HG03039 (cell line): ENCODE data around the gene RGN.
"Not testable (repeated sequence)": the region's sequence is repeated elsewhere in the genome, so short reads cannot be mapped to it uniquely, and the experiment has no call there.

ENCODE experiments used
- ATAC-seq: cut with Tn5 transposase; IDR thresholded peaks from one replicate; pipeline ENCODE4 v1.9.1; 2021; ENCODE audit warnings: mild to moderate bottlenecking, moderate library complexity; ENCODE audit not compliant: unreplicated experiment

RGN gene

DNA sequence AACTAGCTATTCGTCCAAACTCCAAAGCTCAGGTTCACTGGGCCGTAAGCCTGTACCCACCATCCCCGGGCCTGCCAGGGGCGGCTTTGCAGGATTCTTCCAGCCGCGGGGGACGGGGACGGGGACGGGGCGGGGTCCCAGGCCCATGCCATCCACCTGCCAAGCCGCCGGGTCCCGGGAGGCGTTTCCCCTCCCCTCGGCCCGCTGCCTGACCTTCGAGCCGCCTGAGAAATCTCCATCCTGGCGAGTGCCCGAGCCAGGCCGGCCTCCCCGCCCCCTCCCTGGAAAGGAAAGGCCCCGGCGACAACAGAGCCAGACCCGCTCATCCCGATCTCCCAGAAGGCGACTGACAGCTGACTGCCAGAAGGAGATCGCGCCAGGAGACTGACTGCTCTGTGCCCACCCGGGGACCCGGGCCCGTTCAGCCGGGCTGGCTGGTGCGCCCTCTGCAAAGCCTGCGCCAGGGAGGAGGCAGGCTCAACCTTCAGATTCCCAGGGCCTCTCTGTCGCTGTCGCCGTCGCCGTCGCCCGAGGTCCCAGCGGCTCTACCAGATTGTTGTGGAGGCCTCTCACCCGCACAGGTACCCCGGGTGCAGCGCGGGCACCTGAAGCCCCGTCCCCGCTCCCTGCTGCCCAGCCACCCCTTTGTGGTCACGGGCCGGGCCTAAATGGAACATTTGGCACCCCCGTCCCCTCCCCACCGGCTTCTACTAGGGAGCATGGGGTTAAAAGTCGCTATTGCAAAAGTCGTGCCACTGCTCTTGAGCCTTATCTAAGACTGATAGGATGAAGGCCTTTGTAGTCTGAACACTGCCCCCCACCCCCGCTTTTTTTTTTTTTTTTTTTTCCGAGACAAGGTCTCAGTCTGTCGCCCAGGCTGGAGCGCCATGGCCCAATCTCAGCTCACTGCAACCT is at the start of gene RGN:
RGN (plus strand) TSS at position 315 of the 915 bp plus-strand sequence. CDS start 2,702 bp downstream, outside the sequence.
- ATAC-seq, result no peak

DNA sequence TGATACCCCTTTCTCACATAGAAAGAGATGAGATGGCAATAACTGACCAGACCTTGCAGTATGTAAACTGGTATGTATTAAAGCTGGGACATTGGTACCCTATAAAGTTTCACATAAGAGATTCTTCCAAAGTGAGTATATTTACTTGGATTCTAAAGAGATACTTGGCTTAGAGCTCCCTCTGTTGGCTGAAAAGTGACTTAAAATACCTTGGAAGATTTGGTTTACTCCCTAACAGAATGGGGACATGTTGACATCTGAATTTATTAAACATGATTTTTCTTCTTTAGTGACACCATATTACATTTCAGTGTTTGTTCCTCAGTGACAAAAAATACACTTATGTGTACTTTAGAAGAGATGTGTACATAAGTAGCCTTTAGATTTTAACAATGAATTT is 47.9 kb upstream of the RGN start:
- ATAC-seq, result no peak

DNA sequence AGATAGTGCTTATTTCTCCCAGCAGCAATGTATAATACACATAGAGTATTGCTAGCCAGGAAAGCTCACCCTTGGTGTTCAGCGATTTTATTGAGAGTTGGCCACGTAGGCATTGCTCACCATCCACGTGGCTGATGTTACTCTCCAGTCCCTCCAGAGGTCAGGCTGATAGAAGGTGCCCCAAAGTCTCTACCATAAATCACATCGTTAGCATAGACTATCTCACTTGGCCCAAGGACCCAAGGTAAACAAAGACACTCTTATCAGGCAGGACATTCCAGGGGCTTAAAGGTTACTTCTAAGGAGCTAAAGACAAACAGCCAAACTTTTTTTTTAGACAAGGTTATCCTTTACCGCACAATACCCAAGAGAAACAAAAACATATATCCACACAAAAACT is 30.3 kb upstream of the RGN start:
- ATAC-seq, result no peak

DNA sequence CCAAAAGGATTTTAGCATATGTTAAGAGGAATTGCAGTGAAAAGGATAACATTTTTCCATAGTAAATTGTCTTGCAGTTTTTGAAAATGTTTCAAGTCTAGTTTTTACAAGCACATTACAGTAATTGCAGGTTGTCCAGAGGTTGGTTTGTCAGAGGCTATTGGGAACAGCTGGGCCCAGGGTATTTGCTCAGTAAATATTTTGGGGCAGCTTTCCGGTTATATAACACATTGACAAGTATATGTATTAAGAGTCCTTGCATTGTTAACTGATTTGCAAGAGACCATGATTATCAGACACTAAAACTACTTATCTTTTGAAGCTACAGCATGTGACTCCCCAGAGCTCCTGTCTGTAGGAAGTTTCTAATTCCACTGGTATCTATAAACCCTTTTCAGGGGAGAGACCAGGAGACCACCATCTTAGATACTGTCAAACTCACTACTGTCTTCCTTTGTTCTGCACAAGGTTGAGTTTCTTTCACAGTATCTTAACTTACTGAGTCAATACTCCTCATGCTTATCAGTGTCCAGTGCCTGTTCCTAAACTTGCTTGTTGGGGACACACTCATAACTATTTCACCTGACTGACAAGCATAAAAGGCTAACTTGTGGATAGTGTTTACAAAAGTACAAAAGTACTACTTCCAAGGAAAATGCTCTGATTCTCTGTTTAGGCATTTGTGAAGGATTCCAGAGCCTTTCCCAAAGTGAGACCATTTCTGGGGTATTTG is 18.9 kb upstream of the RGN start:
- ATAC-seq, result no peak

DNA sequence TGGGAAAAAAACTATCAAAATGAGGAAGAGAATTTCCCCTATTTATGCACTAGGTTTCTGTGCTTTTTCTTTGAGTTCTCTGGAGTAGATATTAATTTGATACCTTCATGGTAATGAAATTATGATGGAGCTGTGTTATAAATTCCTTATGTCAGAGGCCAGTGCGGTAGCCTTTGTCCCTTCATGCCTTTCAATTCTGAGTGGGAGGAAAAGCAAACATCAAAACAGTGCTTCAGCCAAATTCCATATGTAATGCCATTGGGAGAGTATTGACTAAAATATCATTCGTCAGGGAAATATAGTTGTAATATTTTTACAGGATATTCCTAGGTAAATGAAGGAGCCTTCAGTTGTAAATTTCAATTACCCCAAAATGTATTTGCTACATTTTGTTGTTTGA is 17.5 kb upstream of the RGN start:
- no peak for ATAC-seq

DNA sequence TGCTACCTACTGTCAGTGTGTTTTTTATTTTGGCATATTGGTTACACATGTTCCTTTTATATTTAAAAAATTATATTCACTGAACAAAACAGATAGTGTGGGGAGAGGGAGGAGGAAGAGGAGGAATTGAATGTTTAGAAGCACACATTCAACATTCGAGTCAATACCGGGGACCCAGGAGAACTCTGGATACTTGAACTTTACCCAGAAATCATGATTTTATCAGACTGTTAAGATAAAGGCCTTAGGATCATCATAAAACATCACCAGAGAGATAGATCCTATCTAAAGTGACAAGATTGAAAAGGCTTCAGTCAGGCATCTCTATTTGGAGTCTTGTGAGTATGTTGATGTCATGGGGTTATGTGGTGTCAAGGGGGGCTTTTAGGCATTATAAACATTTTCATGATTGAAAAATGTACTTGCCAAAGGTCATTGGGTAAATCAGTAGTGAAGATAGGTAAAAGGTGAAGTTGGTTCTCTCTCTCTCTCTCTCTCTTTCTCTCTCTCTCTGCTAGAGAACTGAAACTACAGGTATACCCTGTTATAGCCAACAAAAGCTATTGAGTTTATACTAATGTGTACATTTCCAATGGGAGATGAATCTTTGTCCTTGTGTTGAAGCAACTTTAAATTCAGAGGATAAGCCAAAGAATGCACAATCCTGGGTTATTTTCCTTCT is 16.9 kb upstream of the RGN start:
- no peak for ATAC-seq

DNA sequence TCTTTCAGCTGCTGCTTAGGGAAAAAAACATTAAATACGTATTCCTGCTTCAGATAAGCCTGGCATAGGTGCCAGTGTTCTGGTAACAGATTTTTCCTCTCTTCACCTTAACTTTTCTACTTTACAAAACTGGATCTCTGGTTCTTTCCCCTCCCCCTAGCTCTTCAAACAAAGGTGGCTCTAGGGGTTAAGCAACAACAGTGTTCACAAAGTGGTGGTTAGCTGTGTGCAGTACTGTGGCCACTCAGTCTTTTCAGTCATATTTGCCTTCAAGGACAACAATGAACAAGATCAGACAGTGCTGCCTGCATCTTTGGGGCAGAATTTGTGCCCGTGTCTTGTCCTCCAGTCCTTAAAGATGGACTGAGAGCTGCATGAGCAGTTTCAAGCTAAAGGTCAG is 15.1 kb upstream of the RGN start:
- ATAC-seq, result no peak

DNA sequence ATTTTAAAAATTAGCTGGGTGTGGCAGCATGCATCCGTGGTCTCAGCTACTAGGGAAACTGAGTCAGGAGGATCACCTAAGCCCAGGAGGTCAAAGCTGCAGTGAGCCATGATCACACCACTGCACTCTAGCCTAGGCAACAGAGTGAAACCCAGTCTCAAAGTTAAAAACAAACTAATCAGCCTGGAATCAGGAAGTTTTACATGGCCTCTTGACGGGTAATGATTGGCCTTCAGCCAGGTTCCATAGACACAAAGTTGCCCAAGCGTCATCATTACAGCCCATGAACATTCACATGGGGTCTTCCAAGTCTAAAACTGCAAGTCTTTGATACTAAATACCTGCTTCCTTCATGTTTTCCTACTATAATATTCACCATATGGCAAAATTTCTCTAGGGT is 10.0 kb upstream of the RGN start:
- no peak for ATAC-seq

DNA sequence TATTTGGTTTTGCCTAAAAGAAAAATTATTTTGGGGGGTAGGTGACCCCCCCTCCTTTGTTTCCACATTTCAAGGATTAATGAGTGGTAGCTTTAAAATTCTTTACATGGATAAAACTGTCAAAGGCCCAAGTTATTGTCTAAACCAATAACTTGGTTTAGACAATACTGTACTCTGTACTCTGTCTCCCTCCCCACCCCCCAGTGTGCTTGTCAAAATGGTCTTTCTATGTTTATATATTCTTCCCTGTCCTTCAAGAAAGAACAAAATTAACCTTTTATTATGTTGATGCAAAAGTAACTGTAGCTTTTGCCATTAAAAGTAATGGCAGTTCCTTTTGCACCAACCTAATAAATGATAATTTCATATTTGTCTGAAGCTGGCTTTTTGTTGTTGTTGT is 9.5 kb upstream of the RGN start:
- no peak for ATAC-seq

DNA sequence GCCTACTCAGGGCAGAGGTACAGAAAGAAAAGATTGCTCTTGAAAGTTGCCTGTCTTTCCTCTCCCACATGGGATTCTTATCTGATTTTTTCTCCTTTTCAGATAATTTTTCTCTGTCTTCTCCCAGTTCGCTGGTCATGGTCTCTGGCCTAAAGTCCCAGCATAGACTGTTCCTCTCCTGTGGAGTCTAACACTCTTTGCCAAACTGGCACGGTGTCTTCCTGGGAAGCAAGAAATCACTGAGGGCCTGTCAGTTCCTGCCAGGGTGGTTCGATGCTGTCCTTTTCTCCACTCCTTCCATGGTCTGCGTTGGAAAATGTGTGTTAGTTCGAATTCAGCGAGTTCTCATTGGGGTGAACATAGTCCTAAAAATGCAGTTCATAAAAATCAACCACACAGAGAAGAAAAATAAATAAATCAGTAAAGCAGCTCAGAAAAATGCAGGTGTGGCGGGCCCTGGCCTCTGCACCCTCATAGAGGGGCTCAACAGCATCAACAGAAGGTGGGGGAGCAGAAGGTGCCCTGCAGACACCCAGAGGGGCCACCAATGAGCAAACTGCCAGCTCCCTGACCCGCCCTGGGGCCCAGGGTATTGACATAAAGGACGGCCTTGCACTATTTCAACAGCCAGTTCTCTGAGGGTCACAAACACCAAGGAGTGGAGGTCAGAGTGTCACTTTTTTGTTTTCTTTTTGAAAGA is 2.1 kb downstream of the RGN start:
- ATAC-seq, result no peak

DNA sequence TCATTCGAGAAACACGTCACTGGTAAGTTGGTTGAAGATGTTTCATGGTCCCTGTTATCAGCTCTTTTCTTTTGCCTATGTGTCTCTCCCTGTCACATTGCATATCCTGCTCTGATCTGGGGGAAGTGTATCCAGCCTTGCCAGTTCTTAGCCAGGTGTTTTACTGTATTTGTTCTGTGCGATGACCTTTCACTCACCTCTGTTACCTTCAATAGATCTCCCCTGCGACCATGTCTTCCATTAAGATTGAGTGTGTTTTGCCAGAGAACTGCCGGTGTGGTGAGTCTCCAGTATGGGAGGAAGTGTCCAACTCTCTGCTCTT is 2.6 kb downstream of the RGN start:
- ATAC-seq, result no peak

DNA sequence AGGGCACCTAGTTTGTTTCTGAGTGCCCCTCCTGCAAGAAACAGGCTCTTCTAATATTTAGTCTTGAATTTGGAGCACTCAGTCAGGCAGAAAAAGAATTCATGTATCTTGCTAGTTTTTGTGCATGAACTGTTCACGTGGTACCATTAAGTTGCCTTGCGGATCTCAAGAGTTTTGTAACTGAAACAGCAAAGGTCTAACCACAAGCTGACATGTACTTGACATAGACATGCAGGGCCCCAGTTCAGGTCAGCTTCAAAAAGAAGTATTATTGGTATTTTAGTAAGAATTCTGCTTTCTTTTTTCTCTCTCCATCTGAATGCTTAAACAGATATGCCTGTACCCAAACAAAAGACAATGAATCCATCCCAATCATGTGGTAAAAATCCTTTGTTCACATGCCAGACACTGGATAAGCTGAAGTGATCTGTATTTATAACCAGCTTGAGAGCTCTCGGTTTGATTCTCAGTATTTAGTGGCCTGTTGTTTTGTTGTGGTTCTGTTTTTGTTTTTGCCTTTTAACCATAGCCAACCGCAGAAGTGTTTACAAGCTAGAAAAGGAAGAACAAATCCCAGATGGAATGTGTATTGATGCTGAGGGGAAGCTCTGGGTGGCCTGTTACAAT is 13.0 kb downstream of the RGN start:
- no peak for ATAC-seq

DNA sequence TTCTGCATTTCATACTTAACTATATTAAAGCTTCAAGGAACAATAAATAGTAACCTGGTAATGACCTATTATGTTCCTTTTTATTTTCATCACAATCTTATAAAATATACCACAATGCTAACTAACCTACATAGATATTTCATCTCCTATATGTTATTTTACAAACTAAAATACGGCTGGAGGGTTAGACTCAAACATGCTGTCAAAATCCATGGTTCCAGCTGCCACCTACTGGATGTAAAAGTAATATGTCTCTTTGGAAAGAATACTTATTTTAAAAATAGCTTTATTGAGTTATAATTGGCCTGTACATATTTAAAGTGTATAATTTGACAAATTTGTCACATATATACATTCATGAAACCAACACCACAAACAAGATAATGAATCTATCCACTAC is 15.0 kb downstream of the RGN start:
- ATAC-seq, result no peak

DNA sequence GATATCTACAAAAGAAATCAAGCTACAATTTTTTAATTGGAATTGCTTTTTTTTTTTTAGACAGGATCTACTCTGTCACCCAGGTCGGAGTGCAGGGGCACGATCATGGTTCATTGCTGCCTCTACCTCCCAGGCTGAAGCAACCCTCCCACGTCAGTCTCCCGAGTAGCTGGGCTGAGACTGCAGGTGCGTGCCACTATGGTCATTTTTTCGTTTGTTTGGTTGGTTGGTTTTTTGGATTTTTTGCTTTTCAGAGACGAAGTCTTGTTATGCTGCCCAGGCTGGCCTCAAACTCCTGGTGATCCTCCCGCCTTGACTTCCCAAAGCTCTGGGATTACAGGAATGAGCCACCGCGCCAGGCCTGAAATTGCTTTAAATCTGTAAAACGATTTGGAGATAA is 15.6 kb downstream of the RGN start:
- ATAC-seq, result no peak

DNA sequence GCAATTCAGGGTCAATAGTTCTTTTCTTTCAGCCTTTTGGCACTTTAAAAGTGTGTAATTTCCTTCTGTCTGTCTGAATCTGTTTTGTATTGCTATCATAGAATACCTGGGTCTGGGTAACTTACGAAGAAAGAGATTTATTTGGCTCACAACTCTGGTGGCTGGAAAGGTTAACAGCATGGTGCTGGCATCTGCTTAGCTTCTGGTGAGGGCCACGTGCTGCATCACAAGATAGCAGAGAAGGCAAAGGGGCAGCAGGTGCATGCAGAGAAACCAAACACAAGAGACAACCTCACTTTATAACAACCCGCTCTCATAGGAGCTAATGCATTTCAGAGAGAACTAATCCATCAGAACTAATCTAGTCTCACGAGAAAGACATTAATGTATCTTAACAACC is 18.8 kb downstream of the RGN start:
- no peak for ATAC-seq

DNA sequence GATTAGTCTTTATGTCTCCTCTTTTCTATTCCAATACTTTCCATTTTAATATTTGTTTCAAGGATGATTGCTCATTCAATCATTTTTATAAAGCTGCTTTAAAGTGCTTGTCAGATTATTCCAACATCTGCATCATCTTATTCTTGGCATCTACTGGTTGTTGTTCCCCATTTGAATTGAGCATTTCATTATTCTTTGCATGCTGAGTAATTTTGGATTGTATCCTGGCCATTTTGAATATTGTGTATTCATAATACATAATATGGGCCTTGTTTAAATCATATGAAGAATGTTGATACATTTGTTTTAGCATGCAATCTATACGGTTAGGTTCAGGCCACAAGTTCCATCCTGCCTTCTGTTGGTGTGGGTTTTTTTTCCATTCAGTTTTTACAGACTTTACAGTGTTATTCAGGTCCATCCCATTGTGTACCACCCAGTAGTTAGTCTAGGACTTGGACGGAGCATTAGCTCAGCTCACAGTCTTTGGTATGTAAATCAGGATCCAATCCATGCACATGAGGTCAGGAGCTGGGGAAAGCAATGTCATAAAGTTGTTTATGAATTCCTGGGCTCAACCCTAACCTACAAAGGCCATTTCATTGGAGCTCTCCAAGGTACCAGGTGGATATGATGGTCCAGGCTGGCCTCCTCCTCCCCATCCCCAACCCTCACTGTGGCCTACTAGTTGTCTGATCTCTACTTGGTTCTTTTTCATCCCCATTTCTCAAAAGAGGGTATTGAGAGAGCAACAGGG is 20.3 kb downstream of the RGN start:
- ATAC-seq, result no peak

DNA sequence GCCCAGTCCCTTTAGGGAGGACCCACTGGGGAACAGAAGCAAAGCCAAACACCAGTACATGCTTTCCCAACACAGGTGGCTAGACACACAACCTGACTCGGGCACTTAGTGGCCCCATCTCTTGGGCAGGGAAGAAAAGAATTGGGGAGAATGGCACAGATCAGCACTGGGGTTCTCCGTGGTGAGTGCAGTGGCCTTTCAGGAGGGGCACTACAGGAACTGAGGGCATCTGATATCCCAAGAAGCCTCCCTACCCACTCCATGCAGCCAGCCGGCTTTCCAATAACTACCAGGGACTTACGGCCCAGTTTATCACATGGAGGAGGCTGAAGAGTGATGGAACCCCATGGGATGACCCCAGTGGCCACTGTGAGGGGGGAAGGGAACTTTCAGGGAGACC is 23.0 kb downstream of the RGN start:
- ATAC-seq, result no peak

DNA sequence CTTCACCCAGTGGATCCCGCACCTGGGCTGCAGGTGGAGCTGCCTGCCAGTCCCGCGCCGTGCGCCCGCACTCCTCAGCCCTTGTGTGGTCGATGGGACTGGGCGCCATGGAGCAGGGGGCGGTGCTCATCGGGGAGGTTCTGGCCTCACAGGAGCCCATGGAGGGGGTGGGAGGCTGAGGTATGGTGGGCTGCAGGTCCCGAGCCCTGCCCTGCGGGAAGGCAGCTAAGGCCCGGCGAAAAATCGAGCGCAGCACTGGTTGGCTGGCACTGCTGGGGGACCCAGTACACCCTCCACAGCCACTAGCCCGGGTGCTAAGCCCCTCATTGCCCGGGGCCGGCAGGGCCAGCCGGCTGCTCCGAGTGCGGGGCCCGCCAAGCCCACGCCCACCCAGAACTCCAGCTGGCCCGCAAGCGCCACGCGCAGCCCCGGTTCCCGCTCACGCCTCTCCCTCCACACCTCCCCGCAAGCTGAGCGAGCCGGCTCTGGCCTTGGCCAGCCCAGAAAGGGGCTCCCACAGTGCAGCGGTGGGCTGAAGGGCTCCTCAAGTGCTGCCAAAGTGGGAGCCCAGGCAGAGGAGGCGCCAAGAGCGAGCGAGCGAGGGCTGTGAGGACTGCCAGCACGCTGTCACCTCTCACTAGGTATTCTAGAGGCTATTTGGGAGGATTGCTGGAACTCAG is 32.8 kb downstream of the RGN start:
- not testable (repeated sequence) for ATAC-seq

DNA sequence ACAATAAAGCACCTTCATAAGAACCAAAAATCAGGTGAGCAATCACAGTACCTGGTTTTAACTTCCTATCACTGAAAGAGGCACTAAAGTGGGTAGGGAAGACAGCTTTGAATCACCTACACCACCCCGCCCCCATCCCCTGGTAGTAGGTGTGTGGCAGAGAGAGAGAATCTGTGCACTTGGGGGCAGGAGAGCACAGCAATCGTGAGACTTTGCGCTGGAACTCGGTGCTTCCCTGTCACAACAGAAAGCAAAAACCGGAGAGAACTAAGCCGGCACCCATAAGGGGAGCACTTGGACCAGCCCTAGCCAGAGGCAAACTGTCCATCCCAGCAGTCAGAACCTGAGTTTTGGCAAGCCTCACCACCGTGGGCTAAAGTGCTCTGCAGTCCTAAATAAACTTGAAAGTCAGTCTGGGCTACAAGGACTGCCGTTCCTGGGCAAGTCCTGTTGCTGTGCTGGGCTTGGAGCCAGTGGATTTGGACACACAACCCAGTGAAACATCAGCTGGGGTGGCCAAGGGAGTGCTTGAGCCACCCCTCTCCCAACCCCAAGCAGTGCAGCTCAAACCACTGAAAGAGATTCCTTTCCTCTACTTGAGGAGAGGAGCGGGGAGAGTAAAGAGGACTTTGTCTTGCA is 34.2 kb downstream of the RGN start:
- no peak for ATAC-seq
